DOHH2 (cell line): ENCODE data around the gene EPHA8.

Experiments used
- H3F3A ChIP-seq: fragments of 200-600 bp; sonication (generic), shearing (Covaris generic); 2 replicates; pipeline ENCODE4 v1.6.0; 2016; ENCODE audit warnings: antibody characterized with exemption, mild to moderate bottlenecking; ENCODE audit not compliant: control insufficient read depth, insufficient read depth
- H3K27ac ChIP-seq: fragments of 200-600 bp; sonication (generic); 2 replicates; pipeline ENCODE4 v1.5.1; 2014; ENCODE audit warnings: low read depth, mild to moderate bottlenecking, low read length, moderate library complexity
- H3K27me3 ChIP-seq: fragments of 200-600 bp; sonication (generic); 2 replicates; pipeline ENCODE4 v1.6.1; 2014; ENCODE audit warnings: mild to moderate bottlenecking, low read length, mixed read lengths; ENCODE audit not compliant: control insufficient read depth
- H3K36me3 ChIP-seq: fragments of 200-600 bp; sonication (generic); 2 replicates; pipeline ENCODE4 v1.6.1; 2014; ENCODE audit warnings: mild to moderate bottlenecking, low read length, moderate library complexity, mixed read lengths; ENCODE audit not compliant: control insufficient read depth
- H3K4me1 ChIP-seq: fragments of 200-600 bp; sonication (generic); 2 replicates; pipeline ENCODE4 v1.6.1; 2014; ENCODE audit warnings: mild to moderate bottlenecking, low read length, mixed read lengths; ENCODE audit not compliant: control insufficient read depth
- H3K4me2 ChIP-seq: fragments of 200-600 bp; sonication (generic); 2 replicates; pipeline ENCODE4 v1.6.0; 2014; ENCODE audit warnings: mild to moderate bottlenecking, low read length, moderate library complexity
- H3K4me3 ChIP-seq: fragments of 200-600 bp; sonication (generic); 2 replicates; pipeline ENCODE4 v1.5.1; 2014; ENCODE audit warnings: mild to moderate bottlenecking, low read length, mixed read lengths
- H3K79me2 ChIP-seq: fragments of 200-600 bp; sonication (generic); 2 replicates; pipeline ENCODE4 v1.6.1; 2014; ENCODE audit warnings: mild to moderate bottlenecking, low read length, mixed read lengths; ENCODE audit not compliant: control insufficient read depth
- H3K9me2 ChIP-seq: fragments of 200-600 bp; sonication (generic); replicated peaks from 2 replicates; pipeline ENCODE4 v1.6.1; 2014; ENCODE audit warnings: mild to moderate bottlenecking, low read length, mixed read lengths; ENCODE audit not compliant: control insufficient read depth
- H3K9me3 ChIP-seq: fragments of 200-600 bp; sonication (generic); 2 replicates; pipeline ENCODE4 v1.6.1; 2014; ENCODE audit warnings: antibody characterized with exemption, low read length, mixed read lengths; ENCODE audit not compliant: control insufficient read depth, insufficient read depth
- H4K20me1 ChIP-seq: fragments of 200-600 bp; sonication (generic); 2 replicates; pipeline ENCODE4 v1.6.0; 2014; ENCODE audit warnings: low read depth, mild to moderate bottlenecking, antibody characterized with exemption, low read length, moderate library complexity; ENCODE audit not compliant: control insufficient read depth, insufficient read depth
- CTCF ChIP-seq: fragments of 200-600 bp; sonication (generic); IDR thresholded peaks from one replicate; pipeline ENCODE4 v1.5.1; 2014; ENCODE audit warnings: antibody characterized with exemption, mild to moderate bottlenecking, low read depth, low read length; ENCODE audit not compliant: poor library complexity, severe bottlenecking
- EZH2phosphoT487 ChIP-seq: fragments of 200-600 bp; sonication (generic); IDR thresholded peaks from 2 replicates; pipeline ENCODE4 v1.6.1; 2017; ENCODE audit warnings: borderline replicate concordance, mild to moderate bottlenecking, antibody characterized with exemption, low read length, moderate library complexity, mixed read lengths

EPHA8 gene

GRCh38 chr1:22609291-22609690 lies 46.0 kb downstream of the EPHA8 start:
- no peak for TF ChIP-seq EZH2phosphoT487
- TF ChIP-seq CTCF: no peak
- H3K9me3 ChIP-seq: no peaks in the 10 kb centered on the region
- H3F3A ChIP-seq: no peaks in the 10 kb centered on the region
- no peaks in the 10 kb centered on the region for H4K20me1 ChIP-seq
- H3K27me3 ChIP-seq: no peaks in the 10 kb centered on the region
- H3K4me3 ChIP-seq: no peak overlapping the region
- no peaks in the 10 kb centered on the region for H3K4me1 ChIP-seq
- no peak overlapping the region for H3K27ac ChIP-seq
- no peaks in the 10 kb centered on the region for H3K9me2 ChIP-seq
- no peaks in the 10 kb centered on the region for H3K36me3 ChIP-seq
- H3K79me2 ChIP-seq: no peaks in the 10 kb centered on the region
- no peak overlapping the region for H3K4me2 ChIP-seq

GRCh38 chr1:22611530-22611947 lies 48.2 kb downstream of the EPHA8 start:
- Histone ChIP-seq H3K4me1 (no peaks in the 10 kb centered on the region), H3K27me3 (no peaks in the 10 kb centered on the region), H3F3A (no peaks in the 10 kb centered on the region), H3K4me3 (no peak overlapping the region), H3K9me2 (no peaks in the 10 kb centered on the region), H3K4me2 (no peak overlapping the region), H3K36me3 (no peaks in the 10 kb centered on the region), H3K9me3 (no peaks in the 10 kb centered on the region), H4K20me1 (no peaks in the 10 kb centered on the region), H3K27ac (no peak overlapping the region), H3K79me2 (no peaks in the 10 kb centered on the region)
- no peak for TF ChIP-seq EZH2phosphoT487
- no peak for TF ChIP-seq CTCF

GRCh38 chr1:22612671-22613571 lies 49.6 kb downstream of the EPHA8 start:
- Histone ChIP-seq H3K9me3 (no peaks in the 10 kb centered on the region), H3K27me3 (no peaks in the 10 kb centered on the region), H3K9me2 (no peaks in the 10 kb centered on the region), H3K27ac (no peak overlapping the region), H4K20me1 (no peaks in the 10 kb centered on the region), H3K4me2 (no peak overlapping the region), H3K4me3 (no peak overlapping the region), H3K79me2 (no peaks in the 10 kb centered on the region), H3F3A (no peaks in the 10 kb centered on the region), H3K4me1 (no peaks in the 10 kb centered on the region), H3K36me3 (no peaks in the 10 kb centered on the region)
- TF ChIP-seq CTCF: no peak
- no peak for TF ChIP-seq EZH2phosphoT487
